Stimulated activated naive CD4-positive, alpha-beta T cell treated with Interleukin-2 at 50 U/mL for 16 hours (primary cell): ENCODE results near the gene SAMD4B.
A peak's percentile ranks its signal among the peaks of the same experiment; 100 is the strongest.

Experiments
- DNase-seq: peaks from one replicate; lab custom pipeline; 2025; lab: John Stamatoyannopoulos, UW

The SAMD4B gene

DNA sequence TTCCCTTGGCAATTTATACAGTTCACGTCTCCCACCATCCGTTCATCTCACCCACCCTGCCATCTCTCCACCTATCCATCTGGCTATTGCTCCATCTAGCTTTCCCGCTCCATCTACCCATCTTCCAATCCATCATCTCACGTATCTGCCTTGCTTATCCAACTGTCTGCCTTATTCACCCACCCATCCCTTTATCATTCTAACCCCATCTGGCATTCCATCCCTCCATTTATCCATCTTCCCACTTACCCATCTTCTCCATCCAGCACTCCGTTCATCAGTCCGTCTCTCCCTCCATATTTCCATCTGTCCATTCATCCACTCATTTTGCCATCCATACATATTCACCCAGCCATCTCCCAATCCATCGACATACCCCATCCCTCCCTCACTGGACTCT lies 83.5 kb downstream of the SAMD4B start:
- no peak for DNase-seq

DNA sequence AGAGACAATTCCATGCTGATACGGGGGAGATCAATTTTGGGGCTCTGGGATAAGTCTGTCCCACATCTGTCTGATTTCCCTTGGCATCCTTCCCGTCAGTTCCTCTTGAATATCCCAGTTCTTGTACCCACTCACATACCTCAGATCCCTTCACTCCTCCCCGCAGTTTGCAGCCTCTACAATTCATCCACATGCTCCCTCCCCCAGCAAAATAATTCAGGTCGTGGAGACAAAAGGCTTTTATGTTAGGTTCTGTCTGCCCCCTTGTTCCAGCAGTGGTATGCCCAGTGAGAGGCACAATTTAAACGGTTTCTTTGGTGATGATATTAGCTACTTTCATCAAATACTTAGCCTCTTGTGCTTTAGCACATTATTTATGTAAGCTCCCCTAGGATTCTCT lies 83.9 kb downstream of the SAMD4B start:
- no peak for DNase-seq

DNA sequence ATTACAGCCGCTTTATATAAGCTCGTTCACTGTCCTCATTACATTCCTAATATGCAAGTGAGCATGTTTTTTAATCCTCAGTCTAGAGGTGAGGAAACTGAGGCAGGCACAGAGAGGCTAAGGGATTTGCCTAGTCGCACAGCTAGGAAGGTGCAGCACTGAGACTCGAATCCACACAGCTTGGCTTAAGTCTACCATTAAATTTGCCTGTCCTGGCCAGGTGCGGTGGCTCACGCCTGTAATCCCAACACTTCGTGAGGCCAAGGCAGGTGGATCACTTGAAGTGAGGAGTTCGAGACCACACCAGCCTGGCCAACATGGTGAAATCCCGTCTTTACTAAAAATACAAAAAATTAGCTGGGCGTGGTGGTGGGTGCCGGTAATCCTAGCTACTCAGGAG lies 85.5 kb downstream of the SAMD4B start:
- no peak for DNase-seq

DNA sequence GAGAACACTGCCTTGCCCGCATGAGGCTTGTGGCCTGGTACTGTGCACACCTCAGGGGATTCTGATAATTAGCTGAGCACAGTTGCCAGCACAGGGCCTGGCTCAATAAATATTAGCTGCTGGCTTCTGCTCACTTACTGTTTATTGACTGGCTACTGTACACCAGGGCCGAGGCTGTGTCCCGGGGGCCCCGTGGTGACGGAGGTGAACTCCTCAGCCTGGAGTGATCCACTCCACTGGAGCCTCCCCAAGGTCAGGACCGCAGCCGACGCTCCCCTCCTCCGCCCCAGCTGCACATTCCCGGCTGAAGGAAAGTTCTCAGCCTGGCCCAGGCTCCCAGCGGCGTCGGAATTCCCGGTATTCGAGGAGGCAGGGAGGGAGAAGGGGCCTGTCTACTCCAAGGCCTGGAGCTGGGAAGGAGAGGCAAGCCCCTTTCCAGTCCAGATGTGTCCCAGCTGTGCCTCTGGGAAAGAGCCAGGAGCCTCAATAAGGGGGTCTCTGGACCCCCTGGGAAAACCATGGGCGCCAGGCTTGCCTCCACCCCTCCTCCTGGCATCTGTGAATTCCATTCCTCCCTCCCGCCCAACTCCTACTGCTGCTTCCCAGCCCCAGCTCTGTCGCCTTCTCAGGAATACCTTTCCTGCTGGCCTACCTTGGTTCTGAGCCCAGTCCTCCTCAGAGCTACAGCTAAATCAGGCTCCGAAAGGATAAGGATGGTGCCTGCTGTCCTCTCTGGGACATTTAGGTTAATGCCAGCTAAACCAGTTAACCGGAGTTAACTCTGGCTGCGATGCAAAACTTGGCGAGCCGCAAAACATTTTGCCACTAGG lies 86.3 kb downstream of the SAMD4B start:
- DNase-seq: no peak

GRCh38 chr19:39430675-39431593 lies 88.7 kb downstream of the SAMD4B start:
- DNase-seq: peak; percentile 83

GRCh38 chr19:39432677-39433025 lies 90.4 kb downstream of the SAMD4B start:
- DNase-seq: no peak

GRCh38 chr19:39433480-39434079 lies 91.4 kb downstream of the SAMD4B start:
- no peak for DNase-seq

DNA sequence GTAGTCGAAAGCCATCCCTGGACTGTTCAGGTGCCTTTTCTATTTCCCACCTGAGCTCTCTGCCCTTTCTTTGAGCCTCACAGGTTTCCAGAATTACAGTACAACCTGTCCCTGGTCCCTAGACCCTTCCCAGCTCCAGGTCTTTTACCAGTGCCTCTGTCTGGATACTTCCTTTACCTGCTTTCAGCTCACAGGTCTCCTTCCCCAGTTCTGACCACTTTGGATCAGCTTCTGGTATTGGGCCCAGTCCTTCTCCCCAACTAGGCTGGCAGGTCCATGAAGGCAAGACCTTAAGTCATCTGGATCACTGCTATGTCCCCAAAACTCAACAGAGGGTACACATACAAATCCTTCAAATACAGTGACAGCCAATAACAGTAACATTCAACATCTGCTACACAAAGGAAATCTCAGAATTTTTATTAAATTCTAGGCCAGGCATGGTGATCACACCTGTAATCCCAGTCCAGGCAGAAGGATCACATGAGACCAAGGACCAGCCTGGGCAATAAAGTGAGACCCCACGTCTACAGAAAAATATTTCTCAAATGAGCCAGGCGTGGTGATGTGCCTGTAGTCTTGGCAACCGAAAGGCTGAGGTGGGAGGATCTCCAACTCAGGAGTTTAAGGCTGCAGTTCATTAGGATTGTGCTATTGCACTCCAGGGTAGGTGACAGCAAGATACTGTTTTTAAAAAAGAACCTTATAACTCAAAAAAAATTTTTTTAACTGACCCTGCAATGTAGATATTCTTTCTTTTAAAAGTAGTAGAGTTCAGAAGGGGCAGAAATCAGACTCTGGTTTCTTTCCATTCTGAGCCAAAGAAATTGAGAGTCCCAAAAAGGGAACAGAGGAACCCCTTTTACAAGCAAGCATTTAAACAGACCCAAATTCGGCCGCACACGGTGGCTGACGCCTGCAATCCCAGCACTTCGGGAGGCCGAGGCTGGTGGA lies 92.2 kb downstream of the SAMD4B start:
- no peak for DNase-seq
